Measurements from ENCODE around the gene KIFC1. TPM values are rescaled to one million over a fixed set of nuclear protein-coding genes. Genes with fewer than 3 reads are reported as not detected.
A peak's percentile ranks its signal among the peaks of the same experiment; 100 is the strongest.

KIFC1 gene
- total RNA-seq, 1 experiment from 2014 or later, result 73.8 TPM

- Histone ChIP-seq H3K23me2 (ENCODE audit: insufficient read length, low read depth, low read length, poor library complexity, severe bottlenecking) (peaks cover 10% of the 10 kb centered on the region), H2BK12ac (ENCODE audit: insufficient read length, low read depth, low read length) (no peak within 1 kb of the TSS), H4K5ac (ENCODE audit: insufficient read length, low read depth, low read length) (no peak within 1 kb of the TSS), H2BK5ac (ENCODE audit: insufficient read length, low read length) (no peak within 1 kb of the TSS), H2BK120ac (ENCODE audit: low read depth, low read length, poor library complexity, severe bottlenecking) (no peak within 1 kb of the TSS), H3K18ac (ENCODE audit: insufficient read length, low read depth, low read length) (no peak within 1 kb of the TSS), H3K27me3 (ENCODE audit: insufficient read depth, low read length) (no peaks in the 10 kb centered on the region), H3K4me2 (ENCODE audit: insufficient read depth, insufficient read length, low read length) (peak within 1 kb of the TSS; percentile 78), H3K79me1 (ENCODE audit: insufficient read depth, low read depth, low read length, poor library complexity, severe bottlenecking) (no peaks in the 10 kb centered on the region), H3K23ac (ENCODE audit: insufficient read length, low read depth, low read length) (no peak within 1 kb of the TSS), H4K8ac (replicated peaks; ENCODE audit: insufficient read length, low read depth, low read length) (no peak within 1 kb of the TSS), H3T11ph (ENCODE audit: low read length) (no peak within 1 kb of the TSS), H2BK20ac (ENCODE audit: low read depth, low read length, poor library complexity, severe bottlenecking) (no peak within 1 kb of the TSS), H4K20me1 (ENCODE audit: control insufficient read depth, insufficient read depth, insufficient read length) (no peaks in the 10 kb centered on the region), H3K27ac (ENCODE audit: insufficient read length, low read depth, low read length) (no peak within 1 kb of the TSS), H2AK5ac (ENCODE audit: insufficient read length, low read length) (no peak within 1 kb of the TSS), H2AFZ (ENCODE audit: low read length) (no peak within 1 kb of the TSS), H3K9ac (ENCODE audit: extremely low read depth, insufficient read length, low read length) (peak within 1 kb of the TSS; percentile 75), H3K79me2 (ENCODE audit: insufficient read depth, low read length) (no peaks in the 10 kb centered on the region), H3K4ac (ENCODE audit: low read depth, low read length) (no peak within 1 kb of the TSS), H3K4me1 (ENCODE audit: insufficient read depth, low read length) (no peaks in the 10 kb centered on the region), H3K14ac (ENCODE audit: insufficient read depth, low read length) (peak within 1 kb of the TSS; percentile 6; the same call in 1 of the 2 replicates), H4K91ac (ENCODE audit: insufficient read length, low read depth, low read length) (no peak within 1 kb of the TSS), H2BK15ac (ENCODE audit: low read depth, low read length) (no peak within 1 kb of the TSS), H3K56ac (ENCODE audit: insufficient read length, low read depth, low read length) (no peak within 1 kb of the TSS), H3K9me3 (ENCODE audit: control insufficient read depth, low read depth, low read length) (no peaks in the 10 kb centered on the region)
- DNase-seq, result peak; percentile 98
- H3K27me3 Mint-ChIP-seq (ENCODE audit: low read depth), result peaks cover 2% of the 10 kb centered on the region; the same call in 1 of the 2 replicates
- H3K4me1 Mint-ChIP-seq, result peaks cover 17 to 30% of the 10 kb centered on the region in 2 experiments
- TF ChIP-seq CTCF (conservative IDR thresholded peaks at IDR 0.05), result no peak
- peaks cover 15 to 59% (median 48%) of the 10 kb centered on the region in 3 experiments for H3K36me3 Mint-ChIP-seq (ENCODE audit: insufficient read depth in 1 of 3, low read depth in 3 of 3)
- peak within 1 kb of the TSS; percentile 96 to 98 for H3K4me3 Mint-ChIP-seq
- WGBS (ENCODE audit: extremely low coverage, insufficient read length, low lambda C conversion rate), result no CpG with 5 or more reads among the region's 65 CpGs
- H3K9me3 Mint-ChIP-seq, result no peaks in the 10 kb centered on the region
- peak within 1 kb of the TSS; percentile 80 to 97 (median 95); a peak in 6 of 7 replicates for H3K27ac Mint-ChIP-seq
Measured at GRCh38 chr6:33454009-33454946, 62.7 kb downstream of the KIFC1 start, which contains the start of gene ZBTB9. Gene ZBTB9, plus strand, starts transcription at chr6:33454576. Its CDS starts 525 bp downstream, at chr6:33455101.
